LHCN-M2 (cell line): ENCODE measurements around the gene CRKL. TPM values are rescaled to one million over a fixed set of nuclear protein-coding genes. Genes with fewer than 3 reads are reported as not detected.

ENCODE experiments used
- DNase-seq: peaks from one replicate; pipeline ENCODE4 v3.0.0-alpha.2; 2012; ENCODE audit warnings: low read depth
- total RNA-seq: library from RNA; depleted of rRNA; stranded (reverse); fragments of >200 nt; gene quantifications from 2 replicates; pipeline ENCODE4 v1.2.3, GENCODE V29; 2014; rRNA removed

CRKL gene
- total RNA-seq, 1 experiment from 2014 or later: 50.0 TPM

- no peak for DNase-seq
Measured at GRCh38 chr22:20996031-20996410, 78.8 kb downstream of the CRKL start.

GRCh38 chr22:20996598-20997535, 79.7 kb downstream of the CRKL start:
- no peak for DNase-seq

GRCh38 chr22:20997536-20998257, 80.5 kb downstream of the CRKL start:
- DNase-seq: no peak

GRCh38 chr22:20998411-20999336, 81.5 kb downstream of the CRKL start:
- peak; percentile 52 for DNase-seq

DNA sequence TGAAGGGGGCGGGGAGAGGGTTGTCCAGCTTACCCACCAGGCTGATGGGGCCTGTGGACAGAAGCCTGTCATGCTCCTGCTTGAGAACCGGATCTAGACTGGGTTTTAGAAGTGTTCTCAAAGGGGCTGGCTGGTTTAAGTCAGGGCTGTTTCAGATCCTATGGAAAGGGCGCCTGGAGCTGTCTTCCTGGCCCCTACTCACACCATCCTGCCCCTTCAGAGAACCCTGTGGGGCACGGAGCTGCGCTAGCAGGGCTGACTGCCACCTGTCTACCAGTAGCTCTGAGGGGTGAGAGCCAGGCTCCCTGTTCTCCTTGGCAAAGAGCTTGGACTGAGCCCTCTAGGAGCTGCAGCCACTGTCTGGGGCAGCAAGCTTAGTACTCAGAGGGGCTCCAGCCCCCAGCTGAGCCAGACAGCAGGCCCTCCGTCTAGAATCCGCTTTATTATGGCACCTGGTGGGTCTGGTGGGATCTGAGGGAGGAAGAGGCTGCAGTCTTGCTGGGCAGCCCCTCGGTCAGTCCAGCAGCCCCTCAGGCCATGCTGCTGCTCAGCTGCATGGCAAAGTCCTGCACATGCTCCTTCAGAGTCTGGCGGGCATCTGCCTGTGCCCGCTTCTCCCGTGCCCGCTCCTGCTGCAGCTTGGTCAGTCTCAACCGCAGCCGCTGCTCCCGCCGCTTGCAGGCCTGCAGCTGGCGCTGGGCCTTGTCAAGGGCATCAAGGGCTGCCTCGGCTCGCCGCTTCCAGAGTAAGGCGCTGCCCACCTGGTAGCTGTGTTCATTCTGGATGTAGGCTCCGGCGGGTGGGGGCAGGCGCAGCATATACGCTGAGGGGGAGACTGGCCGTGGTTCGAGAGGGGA, 82.4 kb downstream of the CRKL start:
- no peak for DNase-seq

DNA sequence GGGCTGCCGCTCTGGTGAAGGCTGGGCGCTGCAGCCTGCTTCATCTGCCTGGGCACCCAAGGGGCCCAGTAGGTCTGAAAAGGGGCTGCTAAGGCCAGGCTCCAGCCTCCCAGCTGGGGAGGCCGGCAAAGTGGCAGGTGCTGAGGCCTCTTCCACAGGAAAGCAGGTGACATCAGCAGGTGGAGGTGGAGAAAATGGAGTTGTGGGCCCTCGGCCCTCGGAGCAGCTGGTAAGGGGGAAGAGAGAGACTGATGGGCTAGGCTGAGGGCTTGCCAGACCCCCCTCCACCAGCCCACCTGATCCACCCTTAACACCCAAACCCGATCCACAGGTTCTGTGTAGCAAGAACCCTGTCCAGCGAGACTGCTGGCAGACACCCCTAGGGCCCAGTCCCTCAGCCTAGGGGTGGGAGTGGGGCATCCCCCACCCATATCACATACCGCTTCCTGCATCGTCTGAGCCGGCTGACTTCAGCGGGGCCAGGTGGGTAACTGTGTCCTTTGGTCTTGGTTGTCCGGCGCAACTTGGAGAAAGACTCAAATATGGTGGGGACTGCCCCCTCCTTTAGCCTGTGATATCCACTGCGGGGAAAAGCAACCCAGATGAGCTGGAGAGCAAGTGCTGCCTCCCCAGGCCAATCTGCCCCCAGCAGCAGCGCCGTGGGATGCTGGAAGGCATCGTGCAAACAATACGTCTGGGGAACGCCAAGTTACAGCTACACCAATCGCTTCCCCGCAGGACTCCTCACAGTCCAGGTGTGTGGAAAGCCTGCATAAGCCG, 83.2 kb downstream of the CRKL start:
- no peak for DNase-seq

DNA sequence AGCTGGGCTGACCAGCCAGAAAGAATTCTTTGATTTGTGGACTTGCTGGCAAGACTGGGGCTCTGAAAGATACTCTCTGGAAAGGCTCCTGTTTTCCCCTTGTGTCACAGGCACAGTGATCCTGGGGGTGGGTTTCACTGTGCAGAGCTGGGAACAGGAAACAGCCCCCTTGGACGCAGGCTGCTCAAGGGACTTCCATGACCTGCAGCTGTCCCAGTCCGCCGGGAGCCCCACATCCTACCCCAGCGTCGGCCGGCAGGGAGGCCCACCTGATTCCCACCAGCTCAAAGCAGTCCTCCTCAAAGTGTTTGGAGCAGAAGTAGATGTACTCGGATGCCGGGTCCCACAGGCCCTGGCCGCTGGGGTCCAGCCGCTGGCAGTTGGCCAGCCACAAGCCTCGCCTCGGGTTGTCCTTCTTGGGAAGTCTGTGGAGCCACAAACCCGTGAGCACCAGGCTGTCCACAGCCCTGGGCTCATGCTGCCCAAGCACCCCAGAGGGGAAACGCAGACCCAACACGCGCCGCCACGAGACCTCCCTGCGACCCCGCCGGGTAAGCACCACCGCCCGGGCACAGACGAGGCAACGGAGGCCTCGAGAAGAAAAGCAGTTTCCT, 83.9 kb downstream of the CRKL start:
- no peak for DNase-seq

DNA sequence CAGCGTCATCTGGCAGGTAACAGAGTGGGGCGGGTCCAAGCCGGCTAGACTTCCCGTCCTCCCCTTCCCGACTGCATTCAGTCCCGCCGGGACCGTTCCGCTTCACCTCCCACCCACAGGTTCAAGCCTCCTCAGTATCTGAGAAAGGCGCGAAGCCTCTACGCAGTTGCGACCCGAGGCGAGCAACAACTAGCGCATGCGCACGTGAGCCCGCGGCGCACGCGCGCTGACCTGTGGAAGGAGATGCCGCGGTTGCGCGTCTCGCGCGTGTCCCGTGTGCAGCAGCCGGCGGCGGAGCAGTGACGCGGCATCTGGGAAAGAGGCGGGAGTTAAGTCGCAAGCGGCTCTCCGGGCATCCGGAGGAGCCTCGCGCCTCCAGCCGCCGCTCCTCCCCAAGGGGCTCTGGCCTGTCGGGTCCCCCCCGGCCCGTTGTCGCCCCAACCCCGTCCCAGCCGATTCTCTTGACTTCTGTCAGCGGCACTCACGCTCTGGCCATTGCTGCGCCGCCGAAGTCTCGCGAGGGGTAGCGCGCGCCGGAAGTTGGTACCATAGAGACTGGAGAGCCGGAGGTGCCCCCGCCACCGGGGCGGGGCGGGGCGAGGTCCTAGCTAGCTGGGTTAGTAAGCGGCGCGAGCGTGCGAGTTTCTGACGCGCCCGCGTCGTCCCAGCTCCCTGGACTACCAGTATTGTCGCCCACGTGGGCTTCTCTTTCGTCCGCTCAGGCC, 84.6 kb downstream of the CRKL start, which contains the start of gene THAP7:
Gene THAP7, minus strand, starts transcription at position 518 of the 725 bp plus-strand sequence. Its CDS starts 207 bp downstream, at position 311.
- peak; percentile 93 for DNase-seq

Other genes with a start within 250 kb of the CRKL start
- gene SERPIND1, start 143.3 kb upstream of the CRKL start, total RNA-seq: 0.13 and 0.17 TPM in 2 replicates
- gene PI4KA, start 58.6 kb upstream of the CRKL start, total RNA-seq: 28.4 and 40.0 TPM in 2 replicates
- 14.7 and 14.9 TPM in 2 replicates for gene SNAP29, start 58.4 kb upstream of the CRKL start, total RNA-seq
- 0.13 TPM in 1 of 2 replicates, not detected in the other for gene AIFM3, start 49.8 kb downstream of the CRKL start, total RNA-seq
- gene LZTR1, start 64.9 kb downstream of the CRKL start, total RNA-seq: 57.6 and 64.1 TPM in 2 replicates
- 73.7 and 79.7 TPM in 2 replicates for gene THAP7, start 84.7 kb downstream of the CRKL start, total RNA-seq
- 51.2 and 63.5 TPM in 2 replicates for gene P2RX6, start 97.8 kb downstream of the CRKL start, total RNA-seq
- gene SLC7A4, start 115.2 kb downstream of the CRKL start, total RNA-seq: 0.06 and 0.40 TPM in 2 replicates
- gene LRRC74B, start 128.5 kb downstream of the CRKL start, total RNA-seq: 0.11 and 0.13 TPM in 2 replicates